ENCODE results near the gene PTPRE.
A peak's percentile ranks its signal among the peaks of the same experiment; 100 is the strongest.

The PTPRE gene

DNA sequence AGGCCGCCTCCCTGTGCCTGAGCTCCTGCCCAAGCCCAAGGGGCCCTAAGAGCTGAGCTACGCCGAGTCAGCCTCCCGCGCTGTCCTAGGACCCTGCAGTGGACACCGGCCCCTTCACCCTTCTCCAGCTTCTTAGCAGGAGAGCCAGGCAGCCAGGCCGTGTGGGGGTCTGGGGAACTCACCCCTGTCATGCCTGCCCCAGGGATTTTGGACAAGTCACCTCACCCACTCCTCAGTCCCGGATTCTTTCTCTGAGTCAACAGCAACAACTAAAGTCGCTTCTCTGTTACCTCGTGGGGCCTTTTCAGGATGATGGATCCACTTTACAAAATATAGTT, 140.0 kb downstream of the PTPRE start:
- Histone ChIP-seq H3K9ac (ENCODE audit: low read depth in 1 of 2, low read length in 2 of 2) (no peak overlapping the region), H3K36me3 (ENCODE audit: control insufficient read depth in 2 of 2, insufficient read depth in 2 of 2, low read length in 2 of 2) (peaks cover 9 to 12% of the 10 kb centered on the region in 2 donors), H3K9me3 (ENCODE audit: control insufficient read depth in 2 of 2, low read length in 2 of 2) (no peaks in the 10 kb centered on the region), H3K4me3 (ENCODE audit: low read length in 2 of 2) (peak overlapping the region; percentile 31 to 58), H3K27me3 (ENCODE audit: control insufficient read depth in 2 of 2, insufficient read depth in 2 of 2, low read length in 2 of 2) (no peaks in the 10 kb centered on the region), H3K4me1 (ENCODE audit: control insufficient read depth in 2 of 2, insufficient read depth in 2 of 2, low read length in 2 of 2) (peaks cover 11 to 16% of the 10 kb centered on the region in 2 donors), H3K27ac (ENCODE audit: low read depth in 2 of 2, low read length in 2 of 2) (peak overlapping the region; percentile 8 to 79)

DNA sequence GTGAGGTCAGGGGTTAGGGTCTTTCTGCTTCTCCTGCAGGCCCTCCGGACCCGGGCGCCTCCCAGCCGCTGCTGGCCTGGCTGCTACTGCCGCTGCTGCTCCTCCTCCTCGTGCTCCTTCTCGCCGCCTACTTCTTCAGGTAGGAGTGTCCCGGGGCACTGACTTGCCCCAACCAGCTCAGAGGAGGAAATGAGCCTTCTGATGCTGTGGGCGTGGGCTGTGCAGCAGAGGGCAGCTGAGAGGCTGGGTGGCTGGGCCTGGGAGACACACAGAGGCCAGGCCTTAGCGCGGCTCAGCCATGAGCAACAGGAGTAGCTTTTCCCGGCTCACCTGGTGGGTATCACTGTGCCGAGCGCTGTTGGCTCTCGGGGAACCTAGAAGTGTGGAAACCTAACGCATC, 140.4 kb downstream of the PTPRE start:
- H3K9me3 ChIP-seq (ENCODE audit: control insufficient read depth in 2 of 2, low read length in 2 of 2): no peaks in the 10 kb centered on the region
- peaks cover 13% of the 10 kb centered on the region in 2 donors for H3K36me3 ChIP-seq (ENCODE audit: control insufficient read depth in 2 of 2, insufficient read depth in 2 of 2, low read length in 2 of 2)
- peaks cover 11 to 16% of the 10 kb centered on the region in 2 donors for H3K4me1 ChIP-seq (ENCODE audit: control insufficient read depth in 2 of 2, insufficient read depth in 2 of 2, low read length in 2 of 2)
- H3K27me3 ChIP-seq (ENCODE audit: control insufficient read depth in 2 of 2, insufficient read depth in 2 of 2, low read length in 2 of 2): no peaks in the 10 kb centered on the region
- H3K9ac ChIP-seq (ENCODE audit: low read depth in 1 of 2, low read length in 2 of 2): peak overlapping the region; percentile 62 to 68
- peak overlapping the region; percentile 79 to 81 for H3K27ac ChIP-seq (ENCODE audit: low read depth in 2 of 2, low read length in 2 of 2)
- H3K4me3 ChIP-seq (ENCODE audit: low read length in 2 of 2): peak overlapping the region; percentile 58 to 71

DNA sequence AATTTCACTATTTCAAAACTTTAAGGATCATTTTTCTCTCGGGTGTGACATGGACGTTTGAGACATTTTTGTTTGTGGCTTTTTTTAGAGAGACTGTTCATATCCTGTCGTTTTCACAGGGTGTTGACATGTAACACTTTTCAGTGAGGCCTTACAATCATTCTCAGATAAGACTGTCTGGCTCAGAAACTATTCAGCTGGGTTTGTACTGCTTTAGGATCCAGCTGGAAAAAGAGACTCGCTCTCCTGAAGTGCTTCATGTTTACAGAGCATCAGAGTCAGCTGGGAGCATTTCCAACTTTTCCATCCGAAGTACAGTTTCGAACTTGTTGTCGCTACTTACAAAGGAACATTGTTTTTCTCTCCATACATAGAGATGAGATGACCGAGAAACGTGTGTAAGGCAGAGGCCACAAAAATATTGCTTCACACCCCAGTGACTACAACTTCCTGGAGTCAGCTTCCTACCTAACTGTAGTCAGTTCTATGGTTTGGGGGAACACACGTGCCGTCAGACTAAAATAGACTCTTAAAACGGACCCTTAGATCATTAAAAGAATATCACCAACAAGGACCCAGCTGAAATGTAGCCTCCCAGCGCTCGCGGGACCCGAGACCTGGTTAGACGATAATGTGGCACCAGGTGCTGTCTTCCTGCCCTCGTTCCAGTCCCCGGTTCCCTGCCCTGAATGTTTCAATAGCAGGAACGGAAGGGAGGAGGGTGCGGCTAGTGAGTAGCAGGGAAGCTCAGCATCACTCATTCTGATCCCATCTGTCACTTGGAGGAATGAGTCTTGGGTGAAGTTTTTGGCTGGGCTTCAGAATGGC, 141.3 kb downstream of the PTPRE start:
- Histone ChIP-seq H3K36me3 (ENCODE audit: control insufficient read depth in 2 of 2, insufficient read depth in 2 of 2, low read length in 2 of 2) (peaks cover 14 to 17% of the 10 kb centered on the region in 2 donors), H3K9me3 (ENCODE audit: control insufficient read depth in 2 of 2, low read length in 2 of 2) (no peaks in the 10 kb centered on the region), H3K9ac (ENCODE audit: low read depth in 1 of 2, low read length in 2 of 2) (peak overlapping the region; percentile 62 to 68), H3K27ac (ENCODE audit: low read depth in 2 of 2, low read length in 2 of 2) (peak overlapping the region; percentile 79 to 81), H3K4me3 (ENCODE audit: low read length in 2 of 2) (peak overlapping the region; percentile 58 to 71), H3K4me1 (ENCODE audit: control insufficient read depth in 2 of 2, insufficient read depth in 2 of 2, low read length in 2 of 2) (peaks cover 11 to 16% of the 10 kb centered on the region in 2 donors), H3K27me3 (ENCODE audit: control insufficient read depth in 2 of 2, insufficient read depth in 2 of 2, low read length in 2 of 2) (no peaks in the 10 kb centered on the region)

DNA sequence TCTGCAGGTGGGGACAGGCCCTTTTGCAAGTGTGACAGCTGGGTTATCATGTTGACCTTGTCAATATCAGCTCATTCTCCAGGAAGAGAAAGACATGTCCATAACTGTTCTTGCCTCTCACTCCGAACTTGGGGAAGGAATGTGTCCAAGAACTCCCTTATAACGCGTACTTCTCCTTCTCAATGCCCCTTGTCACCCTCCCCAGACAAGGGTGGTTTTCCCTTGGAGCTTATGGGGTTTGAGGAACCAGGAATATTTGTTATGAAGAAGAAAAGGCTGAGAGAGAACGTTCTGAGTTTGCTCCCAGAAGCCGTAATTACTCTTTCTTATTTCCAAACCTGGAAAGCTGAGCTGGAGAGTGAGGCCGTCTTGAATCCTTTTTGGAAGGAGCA, 141.9 kb downstream of the PTPRE start:
- H3K4me1 ChIP-seq (ENCODE audit: control insufficient read depth in 2 of 2, insufficient read depth in 2 of 2, low read length in 2 of 2): peaks cover 11 to 16% of the 10 kb centered on the region in 2 donors
- peaks cover 14 to 17% of the 10 kb centered on the region in 2 donors for H3K36me3 ChIP-seq (ENCODE audit: control insufficient read depth in 2 of 2, insufficient read depth in 2 of 2, low read length in 2 of 2)
- H3K27ac ChIP-seq (ENCODE audit: low read depth in 2 of 2, low read length in 2 of 2): peak overlapping the region; percentile 79 to 81
- no peaks in the 10 kb centered on the region for H3K9me3 ChIP-seq (ENCODE audit: control insufficient read depth in 2 of 2, low read length in 2 of 2)
- peak overlapping the region; percentile 5 to 71 for H3K4me3 ChIP-seq (ENCODE audit: low read length in 2 of 2)
- peak overlapping the region; percentile 60 to 62 for H3K9ac ChIP-seq (ENCODE audit: low read depth in 1 of 2, low read length in 2 of 2)
- no peaks in the 10 kb centered on the region for H3K27me3 ChIP-seq (ENCODE audit: control insufficient read depth in 2 of 2, insufficient read depth in 2 of 2, low read length in 2 of 2)

DNA sequence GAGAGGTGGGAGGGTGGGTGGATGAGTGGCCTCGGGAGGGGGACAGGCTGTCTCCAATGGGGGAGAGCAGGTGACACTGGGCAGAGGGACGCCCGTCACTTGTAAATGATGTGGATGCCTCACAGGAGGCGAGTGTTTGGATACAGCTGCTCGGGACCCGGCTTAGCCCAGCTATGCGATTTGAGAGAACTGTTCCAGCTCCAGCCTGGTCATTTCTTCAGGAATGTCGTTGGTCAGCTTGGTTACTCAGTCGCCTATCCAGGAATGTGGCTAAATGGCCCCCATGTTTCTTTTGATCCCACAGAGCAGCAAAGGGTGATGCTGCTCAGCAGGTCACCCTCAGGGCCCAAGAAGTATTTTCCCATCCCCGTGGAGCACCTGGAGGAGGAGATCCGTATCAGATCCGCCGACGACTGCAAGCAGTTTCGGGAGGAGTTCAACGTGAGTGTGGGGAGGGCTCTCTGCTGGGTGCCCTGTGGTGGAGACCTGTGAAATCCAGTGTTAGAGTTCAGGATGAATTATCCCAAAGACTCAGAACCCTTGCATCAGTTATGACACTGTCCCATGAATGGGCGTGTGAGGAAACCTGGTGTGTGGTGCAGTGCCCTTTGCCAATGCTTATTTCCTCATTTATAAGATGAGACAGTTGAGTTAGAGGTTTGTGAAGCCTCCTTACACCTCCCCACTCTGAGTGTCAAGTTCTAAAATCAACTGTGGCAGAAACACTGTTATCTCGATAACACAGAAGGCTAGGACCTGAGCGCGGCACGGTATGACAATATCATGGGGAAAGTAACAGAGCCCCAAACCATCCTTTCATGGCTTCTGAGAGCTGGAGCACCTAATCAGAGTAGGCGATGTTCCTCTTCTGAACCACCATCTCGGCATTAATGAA, 142.6 kb downstream of the PTPRE start:
- Histone ChIP-seq H3K36me3 (ENCODE audit: control insufficient read depth in 2 of 2, insufficient read depth in 2 of 2, low read length in 2 of 2) (peaks cover 14 to 20% of the 10 kb centered on the region in 2 donors), H3K9ac (ENCODE audit: low read depth in 1 of 2, low read length in 2 of 2) (peak overlapping the region in 1 of 2 donors; percentile 26), H3K4me1 (ENCODE audit: control insufficient read depth in 2 of 2, insufficient read depth in 2 of 2, low read length in 2 of 2) (peaks cover 11 to 16% of the 10 kb centered on the region in 2 donors), H3K27me3 (ENCODE audit: control insufficient read depth in 2 of 2, insufficient read depth in 2 of 2, low read length in 2 of 2) (no peaks in the 10 kb centered on the region), H3K4me3 (ENCODE audit: low read length in 2 of 2) (peak overlapping the region in 1 of 2 donors; percentile 71), H3K9me3 (ENCODE audit: control insufficient read depth in 2 of 2, low read length in 2 of 2) (no peaks in the 10 kb centered on the region), H3K27ac (ENCODE audit: low read depth in 2 of 2, low read length in 2 of 2) (peak overlapping the region in 1 of 2 donors; percentile 79)

DNA sequence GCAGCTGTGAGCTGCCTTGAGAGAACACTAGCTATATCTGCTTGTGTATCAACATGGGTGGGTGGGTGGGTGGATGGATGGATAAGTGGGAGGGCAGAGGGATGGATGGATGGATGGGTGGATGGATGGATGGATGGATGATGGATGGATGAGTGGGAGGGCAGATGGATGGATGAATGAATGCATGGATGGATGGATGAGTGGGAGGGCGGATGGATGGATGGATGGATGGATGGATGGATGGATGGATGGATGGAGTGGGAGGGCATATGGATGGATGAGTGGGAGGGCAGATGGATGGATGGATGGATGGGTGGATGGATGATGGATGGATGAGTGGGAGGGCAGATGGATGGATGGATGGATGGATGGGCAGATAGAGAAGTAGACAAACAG, 143.2 kb downstream of the PTPRE start:
- H3K9me3 ChIP-seq (ENCODE audit: control insufficient read depth in 2 of 2, low read length in 2 of 2): no peaks in the 10 kb centered on the region
- H3K4me1 ChIP-seq (ENCODE audit: control insufficient read depth in 2 of 2, insufficient read depth in 2 of 2, low read length in 2 of 2): peaks cover 11 to 16% of the 10 kb centered on the region in 2 donors
- H3K36me3 ChIP-seq (ENCODE audit: control insufficient read depth in 2 of 2, insufficient read depth in 2 of 2, low read length in 2 of 2): peaks cover 20 to 23% of the 10 kb centered on the region in 2 donors
- peak overlapping the region in 1 of 2 donors; percentile 14 for H3K27ac ChIP-seq (ENCODE audit: low read depth in 2 of 2, low read length in 2 of 2)
- no peaks in the 10 kb centered on the region for H3K27me3 ChIP-seq (ENCODE audit: control insufficient read depth in 2 of 2, insufficient read depth in 2 of 2, low read length in 2 of 2)
- H3K4me3 ChIP-seq (ENCODE audit: low read length in 2 of 2): peak overlapping the region in 1 of 2 donors; percentile 26
- H3K9ac ChIP-seq (ENCODE audit: low read depth in 1 of 2, low read length in 2 of 2): no peak overlapping the region

DNA sequence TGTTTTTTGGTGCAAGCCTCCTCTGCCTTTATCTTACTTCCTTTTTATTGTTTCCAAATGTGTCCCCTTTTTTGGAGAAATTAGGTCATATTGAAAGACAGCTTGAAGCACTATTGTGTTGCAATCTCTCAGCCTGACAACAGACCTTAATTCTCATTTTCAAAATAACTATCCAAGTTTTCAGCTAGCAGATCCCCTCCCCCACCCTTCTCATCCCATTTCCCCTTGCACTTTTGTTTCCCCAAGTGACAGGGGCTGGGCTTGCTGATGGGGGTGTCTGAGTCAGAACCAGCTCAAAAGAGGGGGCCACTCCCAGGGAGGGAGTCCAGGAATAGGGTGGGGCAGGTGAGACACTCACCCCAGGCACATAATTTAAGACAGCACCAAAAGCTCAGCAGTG, 144.0 kb downstream of the PTPRE start:
- H3K27me3 ChIP-seq (ENCODE audit: control insufficient read depth in 2 of 2, insufficient read depth in 2 of 2, low read length in 2 of 2): no peaks in the 10 kb centered on the region
- H3K36me3 ChIP-seq (ENCODE audit: control insufficient read depth in 2 of 2, insufficient read depth in 2 of 2, low read length in 2 of 2): peaks cover 28 to 30% of the 10 kb centered on the region in 2 donors
- peak overlapping the region in 1 of 2 donors; percentile 22 for H3K27ac ChIP-seq (ENCODE audit: low read depth in 2 of 2, low read length in 2 of 2)
- H3K4me1 ChIP-seq (ENCODE audit: control insufficient read depth in 2 of 2, insufficient read depth in 2 of 2, low read length in 2 of 2): peaks cover 11 to 16% of the 10 kb centered on the region in 2 donors
- H3K4me3 ChIP-seq (ENCODE audit: low read length in 2 of 2): no peak overlapping the region
- no peaks in the 10 kb centered on the region for H3K9me3 ChIP-seq (ENCODE audit: control insufficient read depth in 2 of 2, low read length in 2 of 2)
- no peak overlapping the region for H3K9ac ChIP-seq (ENCODE audit: low read depth in 1 of 2, low read length in 2 of 2)

DNA sequence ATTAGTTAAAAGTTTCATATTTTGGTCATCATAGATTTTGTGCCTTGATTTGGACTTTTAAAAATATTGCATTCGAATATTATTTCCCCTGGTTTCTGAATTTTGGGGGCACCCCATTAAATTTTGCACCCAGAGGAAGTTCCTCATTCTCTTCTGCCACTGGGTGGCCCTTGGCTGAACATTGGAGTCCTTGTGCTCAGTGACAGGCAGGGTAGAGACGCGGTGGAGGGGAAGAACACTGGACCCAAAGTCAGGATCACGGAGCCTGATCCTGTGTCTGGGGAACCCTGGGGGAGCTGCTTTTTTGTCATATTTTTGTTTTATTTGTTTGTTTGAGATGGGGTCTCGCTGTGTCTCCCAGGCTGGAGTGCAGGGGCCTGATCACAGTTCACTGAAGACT, 144.6 kb downstream of the PTPRE start:
- Histone ChIP-seq H3K27me3 (ENCODE audit: control insufficient read depth in 2 of 2, insufficient read depth in 2 of 2, low read length in 2 of 2) (no peaks in the 10 kb centered on the region), H3K36me3 (ENCODE audit: control insufficient read depth in 2 of 2, insufficient read depth in 2 of 2, low read length in 2 of 2) (peaks cover 31 to 36% of the 10 kb centered on the region in 2 donors), H3K4me3 (ENCODE audit: low read length in 2 of 2) (peak overlapping the region in 1 of 2 donors; percentile 7), H3K4me1 (ENCODE audit: control insufficient read depth in 2 of 2, insufficient read depth in 2 of 2, low read length in 2 of 2) (peaks cover 11 to 13% of the 10 kb centered on the region in 2 donors), H3K9me3 (ENCODE audit: control insufficient read depth in 2 of 2, low read length in 2 of 2) (no peaks in the 10 kb centered on the region), H3K27ac (ENCODE audit: low read depth in 2 of 2, low read length in 2 of 2) (peak overlapping the region; percentile 22 to 32), H3K9ac (ENCODE audit: low read depth in 1 of 2, low read length in 2 of 2) (no peak overlapping the region)

DNA sequence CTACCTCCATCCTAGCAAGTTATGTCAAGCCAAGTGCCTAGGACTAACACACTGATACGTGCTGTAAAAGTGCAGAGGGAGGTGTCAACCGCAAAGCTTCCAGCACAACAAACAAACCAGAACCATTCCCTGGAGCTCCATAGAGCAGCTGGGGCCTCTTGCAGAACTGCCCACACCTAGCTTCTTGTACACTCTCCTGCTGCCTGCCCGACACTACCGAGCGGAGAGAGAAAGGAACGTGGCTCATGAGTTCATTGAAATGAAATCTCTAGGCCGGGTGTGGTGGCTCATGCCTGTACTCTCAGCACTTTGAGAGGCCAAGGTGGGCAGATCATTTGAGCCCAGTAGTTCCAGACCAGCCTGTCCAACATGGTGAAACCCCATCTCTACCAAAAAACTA, 145.8 kb downstream of the PTPRE start:
- Histone ChIP-seq H3K27me3 (ENCODE audit: control insufficient read depth in 2 of 2, insufficient read depth in 2 of 2, low read length in 2 of 2) (no peaks in the 10 kb centered on the region), H3K27ac (ENCODE audit: low read depth in 2 of 2, low read length in 2 of 2) (no peak overlapping the region), H3K4me1 (ENCODE audit: control insufficient read depth in 2 of 2, insufficient read depth in 2 of 2, low read length in 2 of 2) (peaks cover under 1 to 4% of the 10 kb centered on the region in 2 donors), H3K4me3 (ENCODE audit: low read length in 2 of 2) (no peak overlapping the region), H3K9me3 (ENCODE audit: control insufficient read depth in 2 of 2, low read length in 2 of 2) (no peaks in the 10 kb centered on the region), H3K9ac (ENCODE audit: low read depth in 1 of 2, low read length in 2 of 2) (no peak overlapping the region), H3K36me3 (ENCODE audit: control insufficient read depth in 2 of 2, insufficient read depth in 2 of 2, low read length in 2 of 2) (peaks cover 33 to 43% of the 10 kb centered on the region in 2 donors)

DNA sequence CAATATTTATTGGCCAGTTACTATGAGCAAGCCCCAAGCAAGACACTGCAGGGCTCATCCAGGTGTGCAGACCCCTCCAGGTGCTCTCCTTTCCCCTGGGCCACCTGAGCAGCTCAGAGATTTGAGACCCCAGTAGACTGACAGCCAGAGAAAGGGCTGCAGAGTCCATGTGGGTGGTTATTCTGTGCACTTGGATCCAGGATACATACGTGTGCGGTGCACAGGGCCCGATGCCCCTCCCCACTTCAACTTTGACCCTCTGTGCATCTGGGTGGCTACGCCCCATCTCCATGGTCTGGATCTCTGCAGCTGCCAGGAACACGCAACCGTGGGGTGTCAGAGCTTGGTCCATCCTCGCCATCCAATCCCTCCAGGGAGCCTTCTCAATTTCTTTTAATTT, 146.5 kb downstream of the PTPRE start:
- no peaks in the 10 kb centered on the region for H3K27me3 ChIP-seq (ENCODE audit: control insufficient read depth in 2 of 2, insufficient read depth in 2 of 2, low read length in 2 of 2)
- H3K4me3 ChIP-seq (ENCODE audit: low read length in 2 of 2): no peak overlapping the region
- H3K9ac ChIP-seq (ENCODE audit: low read depth in 1 of 2, low read length in 2 of 2): no peak overlapping the region
- no peaks in the 10 kb centered on the region for H3K9me3 ChIP-seq (ENCODE audit: control insufficient read depth in 2 of 2, low read length in 2 of 2)
- H3K4me1 ChIP-seq (ENCODE audit: control insufficient read depth in 2 of 2, insufficient read depth in 2 of 2, low read length in 2 of 2): no peaks in the 10 kb centered on the region
- H3K27ac ChIP-seq (ENCODE audit: low read depth in 2 of 2, low read length in 2 of 2): no peak overlapping the region
- H3K36me3 ChIP-seq (ENCODE audit: control insufficient read depth in 2 of 2, insufficient read depth in 2 of 2, low read length in 2 of 2): peaks cover 33 to 44% of the 10 kb centered on the region in 2 donors
